ENCODE results near the gene HERPUD2.

Gene HERPUD2, protein sequence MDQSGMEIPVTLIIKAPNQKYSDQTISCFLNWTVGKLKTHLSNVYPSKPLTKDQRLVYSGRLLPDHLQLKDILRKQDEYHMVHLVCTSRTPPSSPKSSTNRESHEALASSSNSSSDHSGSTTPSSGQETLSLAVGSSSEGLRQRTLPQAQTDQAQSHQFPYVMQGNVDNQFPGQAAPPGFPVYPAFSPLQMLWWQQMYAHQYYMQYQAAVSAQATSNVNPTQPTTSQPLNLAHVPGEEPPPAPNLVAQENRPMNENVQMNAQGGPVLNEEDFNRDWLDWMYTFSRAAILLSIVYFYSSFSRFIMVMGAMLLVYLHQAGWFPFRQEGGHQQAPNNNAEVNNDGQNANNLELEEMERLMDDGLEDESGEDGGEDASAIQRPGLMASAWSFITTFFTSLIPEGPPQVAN

GRCh38 chr7:35694784-35695472 is at the start of gene HERPUD2:
HERPUD2 (minus strand) TSS chr7:35695135; CDS start chr7:35694330, 805 bp downstream.
- DNase-seq (ENCODE audit: low spot score): peak; percentile 90

- DNase-seq (ENCODE audit: low spot score): no peak
Observed at GRCh38 chr7:35738889-35739288, 44.0 kb upstream of the HERPUD2 start.

DNA sequence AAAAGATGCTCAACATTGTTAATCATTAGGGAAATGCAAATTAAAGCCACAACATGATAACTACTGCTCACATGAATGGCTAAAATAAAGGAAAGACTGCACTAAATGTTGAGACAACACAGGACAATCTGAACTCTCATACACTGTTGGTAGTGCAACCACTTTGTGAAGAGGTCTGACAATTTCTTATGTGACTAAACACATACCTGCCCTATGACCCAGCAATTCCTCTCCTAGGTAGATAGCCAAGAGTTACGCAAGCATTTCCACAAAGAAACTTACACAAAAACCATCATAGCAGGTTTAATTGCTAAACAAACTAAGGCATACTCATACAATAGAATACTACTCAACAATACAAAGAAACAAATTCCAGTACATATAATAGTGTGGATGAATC is 41.8 kb upstream of the HERPUD2 start:
- DNase-seq (ENCODE audit: low spot score): no peak

GRCh38 chr7:35735396-35735795 is 40.5 kb upstream of the HERPUD2 start:
- DNase-seq (ENCODE audit: low spot score): no peak

- DNase-seq (ENCODE audit: low spot score): no peak
Observed at GRCh38 chr7:35734001-35734483, 39.1 kb upstream of the HERPUD2 start.

DNA sequence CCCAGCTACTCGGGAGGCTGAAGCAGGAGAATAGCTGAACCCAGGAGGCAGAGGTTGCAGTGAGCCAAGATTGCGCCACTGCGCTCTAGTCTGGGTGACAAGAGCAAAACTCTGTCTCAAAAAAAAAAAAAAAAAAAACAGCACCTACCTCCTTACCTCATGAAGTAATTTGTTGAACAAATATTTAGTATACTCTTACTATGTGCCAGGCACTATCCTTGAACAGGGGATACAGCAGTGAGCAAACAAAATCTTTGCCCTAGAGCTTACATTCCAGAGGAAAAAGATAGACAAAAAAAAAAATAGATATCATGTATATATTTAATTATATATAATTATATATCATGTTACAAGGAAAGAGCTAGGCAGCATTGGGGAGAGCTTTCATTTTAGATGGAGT is 36.4 kb upstream of the HERPUD2 start:
- DNase-seq (ENCODE audit: low spot score): no peak

GRCh38 chr7:35729061-35729783 is 34.3 kb upstream of the HERPUD2 start:
- DNase-seq (ENCODE audit: low spot score): no peak

- no peak for DNase-seq (ENCODE audit: low spot score)
Observed at GRCh38 chr7:35728412-35729060, 33.6 kb upstream of the HERPUD2 start.

DNA sequence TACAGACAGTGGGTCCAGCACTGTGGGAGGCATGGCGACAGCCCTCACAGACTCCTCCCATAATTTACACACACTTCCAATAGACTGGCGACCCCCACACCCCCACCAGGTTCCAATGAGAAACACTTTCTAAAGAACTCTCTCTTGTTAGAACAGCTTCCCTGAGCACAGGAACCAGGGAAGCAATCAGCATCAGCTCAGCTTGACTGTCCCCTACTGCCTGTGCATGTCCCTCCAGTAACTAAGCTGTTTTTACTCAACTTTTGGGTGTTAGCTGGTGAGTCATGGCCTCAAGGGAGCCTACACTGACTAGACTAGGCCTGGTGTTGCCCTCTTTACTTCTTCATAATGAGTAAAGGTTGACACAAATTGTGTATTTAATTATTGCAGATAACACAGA is 32.6 kb upstream of the HERPUD2 start:
- no peak for DNase-seq (ENCODE audit: low spot score)

DNA sequence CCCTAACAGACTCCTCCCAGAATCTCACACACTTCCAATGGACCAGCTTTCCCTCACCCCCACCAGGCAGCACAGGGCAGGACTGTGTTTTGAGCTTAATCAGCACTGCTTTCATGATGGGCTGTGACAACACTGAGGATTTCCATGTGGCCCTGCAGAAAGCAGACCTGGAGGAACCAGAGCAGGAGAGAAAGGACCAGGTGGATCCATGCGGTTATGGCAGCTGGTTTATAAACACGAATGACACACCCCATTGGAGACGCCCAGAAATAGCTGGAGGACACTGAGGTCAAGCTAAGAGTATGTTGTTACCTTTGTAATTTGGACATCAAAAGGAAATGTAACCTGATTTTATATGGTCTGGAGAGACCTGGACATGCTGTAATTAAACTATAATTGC is 31.7 kb upstream of the HERPUD2 start:
- peak; percentile 44 for DNase-seq (ENCODE audit: low spot score)

DNA sequence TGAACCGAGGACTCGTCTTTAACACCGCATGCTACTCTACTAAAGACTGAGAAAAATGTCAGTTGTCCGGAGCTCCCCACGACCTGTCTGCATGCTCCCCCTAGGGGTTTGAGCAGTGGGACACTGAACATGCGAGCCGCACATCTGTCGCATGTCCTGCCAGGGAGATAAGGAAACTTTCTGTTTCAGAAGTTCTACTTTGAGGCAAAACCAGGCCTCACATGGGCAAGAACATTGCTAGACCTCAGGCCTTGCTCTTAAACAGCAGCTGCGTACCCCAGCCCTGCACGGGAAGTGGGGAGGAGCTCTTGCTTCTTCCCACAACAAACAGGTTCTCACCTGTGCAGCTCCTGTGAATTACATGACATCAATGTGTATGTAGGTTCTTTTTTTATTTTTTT is 30.3 kb upstream of the HERPUD2 start:
- DNase-seq (ENCODE audit: low spot score): no peak

- peak; percentile 3 for DNase-seq (ENCODE audit: low spot score)
Observed at GRCh38 chr7:35723011-35723410, 28.1 kb upstream of the HERPUD2 start.

- DNase-seq (ENCODE audit: low spot score): no peak
Observed at GRCh38 chr7:35722054-35722849, 27.3 kb upstream of the HERPUD2 start.

- no peak for DNase-seq (ENCODE audit: low spot score)
Observed at GRCh38 chr7:35721288-35721687, 26.4 kb upstream of the HERPUD2 start.

DNA sequence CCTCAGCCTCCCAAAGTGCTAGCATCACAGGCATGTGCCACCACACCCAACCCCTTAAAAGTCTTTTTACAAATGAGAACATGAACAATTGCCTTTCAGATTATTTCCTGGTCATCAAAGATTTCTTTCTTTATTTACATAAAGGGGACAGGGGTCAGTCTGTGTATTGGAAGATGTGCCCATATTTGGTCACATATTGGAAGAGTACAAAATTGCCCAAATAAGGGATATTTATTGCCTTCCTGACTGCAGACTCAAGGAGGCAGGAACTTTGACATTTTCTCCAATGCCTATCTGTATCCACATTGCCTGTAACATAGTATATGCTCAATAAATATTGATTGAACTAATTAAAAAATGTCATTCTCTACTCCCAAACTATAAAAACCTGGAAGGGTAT is 25.9 kb upstream of the HERPUD2 start:
- DNase-seq (ENCODE audit: low spot score): no peak

- DNase-seq (ENCODE audit: low spot score): no peak
Observed at GRCh38 chr7:35720032-35720431, 25.1 kb upstream of the HERPUD2 start.

DNA sequence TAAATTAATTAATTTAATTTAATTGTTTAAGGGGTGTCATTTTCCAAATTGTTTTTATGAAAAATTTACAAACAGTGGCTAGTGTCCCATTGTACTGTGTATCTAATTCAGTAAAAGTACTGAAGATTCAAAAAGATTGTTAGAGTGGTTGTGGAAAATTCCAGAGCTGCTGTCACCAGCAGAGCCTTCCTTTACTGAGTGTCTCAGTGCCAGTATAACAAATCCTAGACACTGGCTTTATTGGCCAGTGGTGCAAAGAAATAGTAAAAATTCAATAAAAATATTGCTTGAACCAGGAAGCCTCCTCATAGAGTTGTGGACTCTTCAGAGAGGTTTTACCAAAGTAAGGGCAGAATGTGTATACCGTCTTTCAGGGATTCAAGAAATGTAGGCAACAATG is 23.1 kb upstream of the HERPUD2 start:
- no peak for DNase-seq (ENCODE audit: low spot score)

GRCh38 chr7:35717516-35717915 is 22.6 kb upstream of the HERPUD2 start:
- DNase-seq (ENCODE audit: low spot score): no peak

DNA sequence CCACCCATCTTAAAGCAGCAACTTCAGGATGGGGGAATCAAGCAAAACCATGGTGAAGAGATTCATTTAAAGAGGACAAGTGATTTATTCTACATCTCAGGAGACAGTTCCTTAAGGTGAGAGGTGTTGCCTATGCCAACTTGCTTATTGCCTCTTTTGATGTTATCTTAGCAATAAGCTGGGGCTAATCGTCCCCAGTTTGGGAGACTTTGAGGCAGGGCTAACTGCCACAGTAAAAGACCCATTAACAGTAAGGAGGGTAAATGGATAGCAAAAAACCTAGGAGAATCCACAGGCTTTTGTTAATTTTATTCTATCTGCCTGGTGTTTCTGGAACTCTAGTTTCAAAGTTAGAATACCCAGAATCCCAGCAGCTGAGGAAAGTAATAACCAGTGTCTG is 22.1 kb upstream of the HERPUD2 start:
- DNase-seq (ENCODE audit: low spot score): no peak

DNA sequence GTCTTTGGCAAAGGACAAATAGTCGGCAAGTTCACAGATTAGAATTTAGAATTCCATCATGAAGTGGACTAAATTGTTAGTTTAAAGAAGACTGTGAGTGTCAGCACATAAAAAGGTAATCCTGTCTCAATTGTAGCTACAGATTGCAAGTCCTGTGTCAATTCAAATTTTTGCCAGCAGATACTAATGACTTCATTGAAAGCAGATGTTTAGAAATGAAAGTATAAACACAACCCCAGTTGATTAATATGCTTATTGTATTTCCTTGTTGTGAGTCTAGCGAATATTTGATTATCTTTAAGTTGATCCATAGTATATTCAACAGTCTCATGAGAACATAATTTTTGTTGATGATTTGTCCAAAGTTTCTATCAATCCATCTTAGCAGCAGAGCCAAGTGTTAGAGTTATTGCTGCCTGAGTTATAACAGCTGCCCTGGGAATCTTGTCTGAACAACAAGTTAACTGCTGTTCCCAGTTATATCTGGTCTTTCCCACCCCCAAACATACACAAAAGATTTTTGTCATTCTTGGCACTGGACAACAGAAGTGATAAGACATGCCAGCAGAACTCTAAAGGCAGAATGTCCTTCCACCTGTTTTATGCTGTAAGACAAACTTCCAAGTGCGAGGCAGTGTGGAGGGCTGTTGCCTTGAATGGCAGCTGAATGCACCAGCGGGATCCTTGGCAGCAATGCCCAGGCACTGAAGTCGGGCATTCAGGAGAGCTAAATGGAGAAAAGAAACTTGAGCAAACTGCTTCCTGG is 21.3 kb upstream of the HERPUD2 start:
- DNase-seq (ENCODE audit: low spot score): no peak

DNA sequence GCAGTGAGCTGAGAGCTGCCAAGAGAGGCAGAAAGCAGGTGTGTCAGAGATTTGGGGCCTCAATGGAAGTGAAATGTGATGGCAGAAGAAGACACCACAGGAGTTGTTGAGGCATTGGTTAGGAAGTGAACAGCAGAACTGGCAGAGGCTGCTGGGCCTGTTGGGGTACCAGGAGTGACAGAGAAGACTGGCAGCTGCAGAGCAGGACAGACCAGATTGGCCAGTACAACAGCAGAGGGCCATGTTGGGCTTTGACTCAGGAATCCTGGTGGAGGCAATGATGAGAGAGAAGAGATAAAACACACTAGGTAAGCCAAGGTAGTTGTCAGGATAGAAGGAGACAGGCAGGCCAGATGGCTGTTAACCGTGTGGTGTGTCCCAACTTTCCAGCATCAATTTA is 19.9 kb upstream of the HERPUD2 start:
- no peak for DNase-seq (ENCODE audit: low spot score)
